Ishikawa (cell line): ENCODE measurements around the gene ERN1.

ENCODE experiments used
- CEBPB ChIP-seq: IDR thresholded peaks from 2 replicates; pipeline ENCODE4 v1.6.1; 2012
- CREB1 ChIP-seq: IDR thresholded peaks from 2 replicates; pipeline ENCODE4 v1.6.1; 2012; ENCODE audit warnings: low read depth
- EGR1 ChIP-seq: IDR thresholded peaks from 2 replicates; pipeline ENCODE4 v1.6.1; 2012
- EP300 ChIP-seq: IDR thresholded peaks from 2 replicates; pipeline ENCODE4 v1.6.1; 2012; ENCODE audit warnings: borderline replicate concordance
- FOXM1 ChIP-seq: IDR thresholded peaks from 2 replicates; pipeline ENCODE4 v1.6.1; 2012; ENCODE audit warnings: low read depth, borderline replicate concordance
- MAX ChIP-seq: IDR thresholded peaks from 2 replicates; pipeline ENCODE4 v1.6.1; 2012
- NFIC ChIP-seq: IDR thresholded peaks from 2 replicates; pipeline ENCODE4 v1.6.1; 2012
- RAD21 ChIP-seq: IDR thresholded peaks from 2 replicates; pipeline ENCODE4 v1.6.1; 2012; ENCODE audit warnings: low read depth
- REST ChIP-seq: IDR thresholded peaks from 2 replicates; pipeline ENCODE4 v1.6.1; 2012; ENCODE audit warnings: low read depth, mild to moderate bottlenecking
- TAF1 ChIP-seq: IDR thresholded peaks from 2 replicates; pipeline ENCODE4 v1.6.1; 2012; ENCODE audit warnings: low read depth, mild to moderate bottlenecking
- TCF12 ChIP-seq: IDR thresholded peaks from 2 replicates; pipeline ENCODE4 v1.6.1; 2012; ENCODE audit warnings: low read depth
- TEAD4 ChIP-seq: IDR thresholded peaks from 2 replicates; pipeline ENCODE4 v1.6.1; 2012
- USF1 ChIP-seq: IDR thresholded peaks from 2 replicates; pipeline ENCODE4 v1.6.1; 2012
- YY1 ChIP-seq: IDR thresholded peaks from 2 replicates; pipeline ENCODE4 v1.6.1; 2012; ENCODE audit warnings: low read depth
- ZBTB7A ChIP-seq: IDR thresholded peaks from 2 replicates; pipeline ENCODE4 v1.6.1; 2012; ENCODE audit warnings: low read depth

Gene ERN1

GRCh38 chr17:64056269-64057005 lies 73.5 kb downstream of the ERN1 start:
- no peak for TF ChIP-seq NFIC
- no peak for TF ChIP-seq FOXM1
- no peak for TF ChIP-seq USF1
- no peak for TF ChIP-seq CREB1
- TF ChIP-seq TCF12 = no peak
- TF ChIP-seq TAF1 = no peak
- TF ChIP-seq MAX = no peak
- TF ChIP-seq CEBPB = no peak
- TF ChIP-seq RAD21 = no peak
- no peak for TF ChIP-seq EP300
- TF ChIP-seq YY1 = no peak
- no peak for TF ChIP-seq TEAD4
- TF ChIP-seq ZBTB7A = no peak
- TF ChIP-seq REST = no peak
- no peak for TF ChIP-seq EGR1

GRCh38 chr17:64055183-64056142 lies 74.5 kb downstream of the ERN1 start:
- no peak for TF ChIP-seq TAF1
- no peak for TF ChIP-seq USF1
- TF ChIP-seq REST = no peak
- no peak for TF ChIP-seq CREB1
- TF ChIP-seq EP300 = no peak
- TF ChIP-seq CEBPB = no peak
- no peak for TF ChIP-seq EGR1
- no peak for TF ChIP-seq TCF12
- TF ChIP-seq FOXM1 = no peak
- no peak for TF ChIP-seq NFIC
- TF ChIP-seq RAD21 = no peak

GRCh38 chr17:64054304-64054703 lies 75.6 kb downstream of the ERN1 start:
- TF ChIP-seq RAD21 (no peak), TEAD4 (no peak), EP300 (no peak), YY1 (no peak)

GRCh38 chr17:64053101-64053500 lies 76.8 kb downstream of the ERN1 start:
- TF ChIP-seq FOXM1 (no peak), USF1 (no peak), REST (no peak), CEBPB (no peak), MAX (no peak), EP300 (no peak), ZBTB7A (no peak), CREB1 (no peak), RAD21 (no peak), YY1 (no peak), NFIC (no peak), TEAD4 (no peak), EGR1 (no peak), TAF1 (no peak), TCF12 (no peak)
